GM21723 (cell line): Measurements from ENCODE around the gene COQ10B.
"Not testable (repeated sequence)": the region's sequence is repeated elsewhere in the genome, so short reads cannot be mapped to it uniquely, and the experiment has no call there.

Source experiments
- ATAC-seq: cut with Tn5 transposase; IDR thresholded peaks from one replicate; pipeline ENCODE4 v1.9.1; 2021; ENCODE audit warnings: mild to moderate bottlenecking, moderate library complexity; ENCODE audit not compliant: unreplicated experiment

The COQ10B gene

DNA sequence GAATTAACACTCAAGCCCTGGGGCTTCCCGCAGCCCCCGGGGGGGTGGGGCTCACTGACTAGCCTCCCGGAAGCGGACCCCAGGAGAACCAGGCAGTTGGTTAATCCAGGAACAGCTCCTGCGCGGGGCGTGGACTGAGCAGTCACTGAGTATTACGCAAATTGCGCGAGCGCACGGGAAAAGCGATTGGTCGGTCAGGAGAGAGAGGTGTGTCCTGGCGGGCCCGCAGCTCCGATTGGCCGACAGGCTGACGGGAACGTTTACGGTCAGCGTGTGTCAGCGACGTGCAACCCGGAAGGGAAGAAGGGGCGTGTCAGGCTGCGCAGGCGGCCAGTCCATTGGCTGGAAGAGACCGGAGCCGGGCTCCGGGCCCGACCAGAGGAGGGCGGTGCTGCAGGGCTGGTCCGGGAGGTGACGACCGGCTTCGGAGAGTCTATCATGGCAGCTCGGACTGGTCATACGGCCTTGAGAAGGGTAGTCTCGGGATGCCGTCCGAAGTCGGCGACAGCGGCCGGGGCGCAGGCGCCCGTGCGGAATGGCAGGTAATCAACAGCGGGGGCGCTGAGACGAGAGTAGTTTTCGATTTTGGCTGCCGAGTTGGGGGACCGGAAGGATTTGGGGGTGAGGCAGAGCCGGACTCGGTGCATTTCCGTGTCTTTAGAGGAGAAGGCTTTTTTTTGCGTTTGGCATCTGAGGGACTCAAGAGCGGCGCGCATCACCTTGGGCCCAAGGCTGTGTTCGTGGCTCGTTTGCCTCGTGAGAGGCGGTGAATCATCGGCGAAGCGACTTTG, at the start of gene COQ10B:
Gene COQ10B (plus strand): TSS at position 430 of the 791 bp plus-strand sequence. CDS start 9 bp downstream, at position 439.
- peak; percentile 96 for ATAC-seq

- ATAC-seq = no peak
These were observed 47.8 kb upstream of the COQ10B start for GRCh38 chr2:197405582-197405981.

DNA sequence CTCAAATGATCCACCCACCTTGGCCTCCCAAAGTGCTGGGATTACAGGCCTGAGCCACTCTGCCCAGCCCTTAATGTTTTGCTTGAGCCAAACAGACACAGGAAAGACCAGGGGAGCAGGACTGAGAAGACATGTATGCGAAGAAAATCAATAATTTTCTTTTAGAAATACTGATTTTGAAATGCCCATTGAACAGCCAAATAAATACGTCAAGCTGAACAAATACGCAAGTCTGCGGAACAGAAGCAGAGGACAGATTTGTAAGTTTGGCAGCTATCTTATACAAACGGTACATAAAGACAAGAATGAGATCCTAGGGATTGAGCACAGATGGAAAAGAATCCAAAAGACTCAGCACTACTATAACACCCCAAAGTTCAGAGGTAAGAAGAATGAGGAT, 39.3 kb upstream of the COQ10B start:
- no peak for ATAC-seq

- ATAC-seq = no peak
These were observed 38.8 kb upstream of the COQ10B start for GRCh38 chr2:197414515-197414914.

- no peak for ATAC-seq
These were observed 37.1 kb upstream of the COQ10B start for GRCh38 chr2:197416268-197416667.

DNA sequence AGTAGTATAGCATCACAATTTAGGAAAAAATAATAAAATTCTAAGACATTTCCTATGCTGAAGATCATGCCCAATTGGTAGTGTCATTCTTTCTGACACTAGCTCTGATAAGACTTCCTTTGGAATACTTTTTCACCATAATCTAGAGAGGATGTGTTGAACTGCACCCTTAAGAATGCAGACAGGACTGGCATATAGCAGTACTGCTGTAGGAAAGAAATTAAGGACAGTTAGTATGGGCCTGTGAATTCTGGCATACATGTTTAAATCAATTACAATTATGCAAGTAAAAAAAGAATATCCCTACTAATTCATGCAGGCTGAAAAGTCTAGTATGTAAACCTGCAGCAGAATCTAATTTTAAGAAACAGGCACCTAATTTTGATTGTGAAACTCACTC, 33.9 kb upstream of the COQ10B start:
- no peak for ATAC-seq

DNA sequence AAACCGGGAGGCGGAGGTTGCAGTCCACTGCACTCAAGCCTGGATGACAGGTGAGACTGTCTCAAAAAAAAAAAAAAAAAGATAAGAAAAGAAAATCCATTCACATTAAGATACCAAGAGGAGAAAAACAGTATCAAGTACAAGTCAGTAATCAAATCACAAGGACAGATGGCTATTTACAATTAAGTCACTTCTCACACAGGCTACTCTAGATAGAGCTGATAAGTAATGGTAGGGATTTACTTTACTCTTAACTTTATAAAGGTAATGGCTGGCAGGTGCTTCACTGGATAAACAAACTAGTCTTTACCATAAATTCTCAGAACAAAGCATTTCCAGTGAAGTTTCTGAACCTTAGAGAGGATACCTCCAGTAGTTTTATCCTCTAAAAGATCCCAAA, 30.0 kb upstream of the COQ10B start:
- ATAC-seq = no peak

DNA sequence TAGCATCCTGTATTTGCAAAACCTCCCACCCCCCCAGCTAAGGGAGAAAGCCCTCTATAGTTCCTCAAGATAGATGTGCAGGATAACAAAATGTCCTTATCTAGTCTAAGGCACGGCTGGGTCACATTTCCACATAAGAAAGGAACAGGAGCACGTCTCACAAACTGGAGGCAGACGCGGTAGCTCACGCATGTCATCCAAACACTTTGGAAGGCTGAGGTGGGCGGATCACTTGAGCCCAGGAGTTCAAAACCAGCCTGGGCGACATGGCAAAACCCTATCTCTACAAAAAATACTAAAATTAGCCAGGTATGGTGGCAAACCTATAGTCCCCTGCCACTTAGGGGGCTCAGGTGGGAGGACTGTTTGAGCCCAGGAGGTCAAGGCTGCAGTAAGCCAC, 27.8 kb upstream of the COQ10B start:
- ATAC-seq = no peak

DNA sequence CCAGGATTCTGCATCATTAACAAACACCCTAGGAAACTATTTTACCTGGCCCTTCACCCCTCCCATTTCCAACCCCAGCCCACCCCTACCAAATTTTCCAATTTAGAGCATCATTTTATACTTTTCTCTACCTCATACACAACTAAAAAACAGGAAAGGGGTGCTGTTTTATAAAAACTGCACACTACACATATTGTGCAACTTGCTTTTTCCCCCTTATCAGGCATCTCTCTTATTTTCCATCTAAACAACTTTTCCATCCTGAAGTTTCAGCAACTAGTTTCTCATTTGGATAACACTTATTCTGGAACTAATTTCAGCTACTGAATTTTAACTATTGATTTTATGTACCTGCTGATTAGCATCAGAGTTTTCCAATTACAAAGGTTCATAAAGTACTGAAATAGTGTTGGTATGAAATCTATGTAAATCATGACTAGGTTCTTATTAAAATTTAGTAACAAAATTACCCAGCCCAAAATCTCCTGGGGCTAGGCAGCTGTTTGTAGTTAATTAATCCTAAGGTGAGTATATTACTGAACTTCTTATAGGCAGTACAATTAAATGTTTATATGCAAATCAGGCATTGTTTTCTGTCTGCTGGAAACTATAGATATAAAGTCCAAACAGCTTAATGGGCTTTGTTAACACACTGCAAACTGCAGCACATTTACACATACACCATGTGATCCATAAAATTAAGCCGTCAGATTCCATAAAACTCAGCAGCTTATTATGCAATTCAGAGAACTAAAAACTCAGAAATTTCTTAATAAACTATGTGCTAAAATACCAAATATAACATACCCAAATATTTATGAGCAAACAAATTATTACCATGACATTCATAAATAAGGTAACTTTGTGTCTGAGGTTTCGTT, 26.4 kb upstream of the COQ10B start:
- no peak for ATAC-seq

GRCh38 chr2:197427986-197428385, 25.4 kb upstream of the COQ10B start:
- no peak for ATAC-seq

GRCh38 chr2:197431858-197432257, 21.5 kb upstream of the COQ10B start:
- ATAC-seq = no peak

DNA sequence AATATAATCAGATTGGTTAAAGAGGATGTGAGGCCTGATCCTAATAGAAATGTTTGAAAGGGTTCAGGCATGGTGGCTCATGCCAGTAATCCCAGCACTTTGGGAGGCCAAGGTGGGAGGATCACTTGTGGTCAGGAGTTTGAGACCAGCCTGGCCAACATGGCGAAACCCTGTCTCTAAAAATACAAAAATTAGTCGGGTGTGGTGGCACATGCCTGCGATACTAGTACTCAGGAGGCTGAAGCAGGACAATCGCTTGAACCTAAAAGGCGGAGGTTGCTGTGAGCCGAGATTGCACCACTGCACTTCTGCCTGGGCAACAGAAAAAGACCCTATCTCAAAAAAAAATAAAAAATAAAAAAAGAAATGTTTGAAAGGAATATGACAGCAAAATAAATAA, 20.8 kb upstream of the COQ10B start:
- ATAC-seq = not testable (repeated sequence)

DNA sequence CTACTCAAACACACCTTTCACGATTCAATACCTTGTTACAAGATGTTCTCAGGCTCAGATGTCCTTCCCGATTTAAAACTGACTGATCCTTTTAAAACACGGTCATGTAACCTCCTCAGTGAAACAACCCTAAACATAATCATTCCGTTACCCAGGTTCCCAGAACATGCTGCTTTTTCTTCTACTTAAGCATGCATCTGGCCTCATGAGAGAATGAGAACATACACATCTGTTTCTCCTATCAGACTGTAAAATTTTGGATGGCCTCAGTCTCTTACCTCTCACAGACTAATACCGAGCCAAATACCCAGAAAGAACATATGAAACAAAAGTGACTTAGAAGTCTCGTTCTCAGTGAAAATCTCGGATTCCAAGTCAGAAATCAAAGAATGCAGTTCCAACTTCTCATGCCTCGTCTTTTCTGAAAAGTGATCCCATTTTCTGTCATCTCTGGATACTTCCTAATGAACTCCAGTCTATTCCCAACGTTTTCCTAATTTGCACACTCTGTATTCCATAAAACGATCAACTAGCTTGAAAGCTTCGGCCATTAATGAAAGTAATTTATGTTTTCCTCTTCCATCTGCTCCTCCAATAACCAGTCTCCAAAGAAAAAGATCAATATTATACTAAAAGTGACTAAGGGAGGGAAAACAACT, 19.4 kb upstream of the COQ10B start:
- ATAC-seq = no peak

DNA sequence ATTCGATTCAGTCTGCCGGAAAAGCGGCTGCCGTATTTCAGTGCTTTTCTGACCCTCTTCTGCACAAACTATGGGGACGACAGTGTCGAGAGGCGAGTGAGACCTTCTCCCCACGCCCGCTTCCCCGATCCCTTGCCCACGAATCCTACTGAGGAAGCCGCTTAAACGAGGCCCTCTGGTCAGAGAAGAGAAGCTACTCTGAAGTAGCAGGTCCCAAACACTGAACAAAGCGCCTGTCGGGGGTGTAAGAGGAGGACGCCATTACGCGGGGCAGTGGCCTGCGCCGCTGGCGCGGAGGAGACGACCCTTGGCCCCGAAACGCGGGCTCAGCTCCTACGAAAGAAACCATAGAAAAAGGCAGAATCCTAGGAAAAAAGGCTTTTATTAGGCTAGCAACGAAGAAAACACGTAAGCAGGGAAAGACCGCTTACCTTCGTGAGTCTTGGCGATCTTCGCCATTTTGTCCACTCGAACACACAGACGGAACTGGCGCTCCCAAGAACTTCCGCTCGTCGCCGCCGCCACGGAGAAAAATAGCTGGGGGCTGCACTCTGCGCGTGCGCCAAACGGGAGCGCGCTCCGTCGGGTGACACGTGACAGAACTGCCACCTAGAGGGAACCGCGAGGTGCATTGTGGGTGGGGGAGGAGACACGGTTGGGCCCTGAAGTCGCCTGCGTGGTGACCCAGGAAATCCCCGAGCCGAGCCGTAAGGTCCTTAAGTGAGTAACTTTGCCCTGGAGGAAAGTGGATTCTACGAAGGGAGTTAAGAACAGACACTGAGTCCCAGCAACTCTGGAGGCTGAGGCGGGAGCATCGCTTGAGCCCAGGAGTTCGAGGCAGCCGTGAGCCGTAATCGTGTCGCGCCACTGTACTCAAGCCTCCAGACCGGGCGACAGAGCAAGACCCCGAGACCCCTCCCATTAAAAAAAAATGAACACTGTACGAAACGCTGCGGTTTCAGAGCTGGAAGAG, 18.5 kb upstream of the COQ10B start, which contains the start of gene SF3B1:
Gene SF3B1 (minus strand): TSS at position 488 of the 973 bp plus-strand sequence. CDS start 29 bp downstream, at position 459.
- ATAC-seq = peak; percentile 94

DNA sequence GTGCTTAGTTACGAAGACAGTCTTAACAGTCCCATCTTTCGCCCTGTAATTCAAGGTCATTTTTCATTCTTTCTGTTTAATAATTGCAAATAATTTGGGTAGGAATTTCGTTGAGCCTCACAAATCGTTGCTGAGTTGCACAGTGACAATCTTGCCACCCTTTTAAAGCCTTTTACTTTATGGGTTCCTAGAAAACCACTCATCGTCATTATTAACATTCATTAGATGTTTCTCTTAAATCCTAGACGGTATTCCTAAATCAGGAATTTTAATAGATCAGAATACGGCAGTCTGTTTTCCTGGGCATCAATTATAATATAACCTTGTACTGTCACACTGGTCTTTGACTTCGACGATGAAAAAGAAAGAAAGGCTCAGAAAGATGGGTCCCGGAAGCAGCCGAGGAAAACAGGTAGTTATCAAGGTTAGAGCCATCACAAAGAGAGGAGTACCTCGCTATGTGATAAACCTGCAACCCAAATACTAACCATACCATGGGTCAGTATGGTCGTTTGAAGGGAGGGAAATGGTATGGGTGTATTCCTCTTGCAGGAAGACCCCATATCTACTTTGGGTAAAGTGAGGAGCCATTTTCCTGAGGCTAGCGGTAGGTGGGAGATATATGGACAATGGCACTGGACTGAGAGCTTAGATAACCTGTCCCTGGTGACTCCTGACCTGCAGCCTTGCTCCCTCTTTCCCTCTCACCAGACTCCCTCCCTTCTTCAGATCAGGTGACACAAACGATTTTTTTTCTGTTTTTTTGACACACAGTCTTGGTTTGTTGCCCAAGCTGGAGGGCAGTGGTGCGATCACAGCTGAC, 17.5 kb upstream of the COQ10B start:
- ATAC-seq = no peak

GRCh38 chr2:197437380-197437779, 16.0 kb upstream of the COQ10B start:
- no peak for ATAC-seq

- ATAC-seq = no peak
These were observed 10.5 kb upstream of the COQ10B start for GRCh38 chr2:197442857-197443256.

- ATAC-seq = no peak
These were observed 7.6 kb upstream of the COQ10B start for GRCh38 chr2:197445746-197446145.

- no peak for ATAC-seq
These were observed 6.5 kb upstream of the COQ10B start for GRCh38 chr2:197446844-197447243.
